Activated T-helper 9 cell treated with anti-CD3 and anti-CD28 coated beads, Interleukin-2, amount 50 U/mL, for 16 hours (primary cell): ENCODE data around the gene RAB3IL1.
"Not testable (repeated sequence)": the region's sequence is repeated elsewhere in the genome, so short reads cannot be mapped to it uniquely, and the experiment has no call there.

Experiments used
- DNase-seq: peaks from one replicate; pipeline ENCODE4 v3.0.0-alpha.2; 2020; ENCODE audit warnings: low read depth

RAB3IL1 gene, protein sequence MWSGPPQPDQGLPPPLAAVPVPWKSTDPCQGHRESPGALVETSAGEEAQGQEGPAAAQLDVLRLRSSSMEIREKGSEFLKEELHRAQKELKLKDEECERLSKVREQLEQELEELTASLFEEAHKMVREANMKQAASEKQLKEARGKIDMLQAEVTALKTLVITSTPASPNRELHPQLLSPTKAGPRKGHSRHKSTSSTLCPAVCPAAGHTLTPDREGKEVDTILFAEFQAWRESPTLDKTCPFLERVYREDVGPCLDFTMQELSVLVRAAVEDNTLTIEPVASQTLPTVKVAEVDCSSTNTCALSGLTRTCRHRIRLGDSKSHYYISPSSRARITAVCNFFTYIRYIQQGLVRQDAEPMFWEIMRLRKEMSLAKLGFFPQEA

DNA sequence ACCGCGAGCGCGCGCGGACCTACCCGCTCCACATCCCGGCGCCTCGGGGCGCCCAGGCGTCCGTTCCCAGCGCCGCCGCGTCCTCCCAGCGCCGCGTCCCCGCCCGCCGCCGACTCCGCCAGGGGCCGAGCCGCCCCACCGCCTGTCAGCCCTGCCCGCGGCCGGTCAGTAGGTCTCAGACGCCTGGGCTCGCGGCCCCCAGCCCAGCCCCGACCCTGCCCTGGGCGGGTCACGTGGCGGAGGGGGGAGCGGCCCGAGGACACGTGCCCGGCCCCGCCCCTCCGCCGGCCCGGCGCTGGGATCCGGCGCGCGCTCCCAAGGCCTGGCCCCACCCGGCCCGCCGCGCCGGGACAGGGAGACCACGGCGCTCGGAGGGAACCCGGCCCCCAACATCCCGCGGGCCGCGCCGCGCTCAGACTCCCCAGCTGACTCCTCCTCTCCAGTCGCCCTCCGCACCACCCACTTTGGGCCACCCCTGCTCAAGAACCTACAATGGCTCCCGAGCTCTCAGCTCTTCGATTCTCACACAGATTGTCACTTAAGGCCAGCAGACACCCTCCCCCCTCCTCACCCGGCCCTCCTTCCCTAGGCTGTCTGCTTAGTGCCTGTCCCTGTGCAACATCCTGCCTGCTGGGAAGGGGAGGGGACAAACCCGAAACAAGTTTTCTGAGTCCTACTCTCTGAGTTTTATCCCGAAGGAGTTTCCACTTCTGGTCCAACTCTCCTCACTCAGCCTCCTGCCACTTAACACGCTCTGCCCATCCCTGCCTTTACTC lies at the start of gene RAB3IL1:
Gene RAB3IL1, minus strand, starts transcription at position 233 of the 776 bp plus-strand sequence. Its CDS starts 199 bp downstream, at position 34.
- no peak for DNase-seq

DNA sequence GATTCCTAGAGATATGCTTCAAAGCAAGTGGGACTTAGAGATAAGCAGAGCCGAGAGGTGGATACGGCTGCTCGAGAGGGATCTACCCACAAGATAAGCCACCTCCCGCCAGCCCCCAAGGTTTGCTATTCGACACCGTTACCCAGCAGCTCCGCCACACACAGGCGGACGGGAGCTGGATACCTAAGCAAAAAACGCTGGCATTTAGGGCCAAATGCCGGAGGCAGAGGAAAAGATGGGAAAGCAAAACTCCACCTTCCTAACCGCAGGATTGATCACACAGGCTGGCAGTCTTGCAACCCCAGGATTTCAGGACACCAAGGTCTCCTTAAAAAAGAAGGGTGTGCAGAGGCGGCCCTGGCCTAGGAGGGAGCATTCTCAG lies 49.4 kb upstream of the RAB3IL1 start:
- no peak for DNase-seq

- DNase-seq, result not testable (repeated sequence)
Measured at GRCh38 chr11:61964666-61965271, 47.4 kb upstream of the RAB3IL1 start.

DNA sequence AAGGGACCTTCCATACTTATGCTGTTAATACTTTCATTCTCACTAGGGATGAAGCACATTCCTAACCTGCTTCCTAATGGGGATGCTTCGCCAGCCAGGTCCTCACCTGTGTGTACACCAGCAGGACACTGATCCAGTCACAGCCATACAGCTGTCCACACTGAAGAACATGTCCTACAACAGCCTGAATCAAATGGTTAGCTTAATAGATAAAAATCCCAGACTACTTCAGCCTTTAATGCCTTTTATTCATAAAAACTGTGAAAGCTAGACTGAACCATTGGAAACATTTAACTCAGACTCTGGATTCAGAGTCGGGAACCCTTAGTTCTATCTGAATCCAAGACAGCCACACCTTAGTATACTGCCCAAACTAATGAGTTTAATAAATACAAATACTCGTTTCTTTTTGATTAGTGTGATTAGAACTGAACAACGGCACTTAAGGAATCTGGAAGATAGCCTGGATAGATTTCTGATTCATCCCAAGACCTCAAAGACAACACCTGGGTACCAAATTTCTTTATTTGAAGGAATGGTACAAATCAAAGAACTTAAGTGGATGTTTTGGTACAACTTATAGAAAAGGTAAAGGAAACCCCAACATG lies 46.8 kb upstream of the RAB3IL1 start:
- DNase-seq, result no peak

DNA sequence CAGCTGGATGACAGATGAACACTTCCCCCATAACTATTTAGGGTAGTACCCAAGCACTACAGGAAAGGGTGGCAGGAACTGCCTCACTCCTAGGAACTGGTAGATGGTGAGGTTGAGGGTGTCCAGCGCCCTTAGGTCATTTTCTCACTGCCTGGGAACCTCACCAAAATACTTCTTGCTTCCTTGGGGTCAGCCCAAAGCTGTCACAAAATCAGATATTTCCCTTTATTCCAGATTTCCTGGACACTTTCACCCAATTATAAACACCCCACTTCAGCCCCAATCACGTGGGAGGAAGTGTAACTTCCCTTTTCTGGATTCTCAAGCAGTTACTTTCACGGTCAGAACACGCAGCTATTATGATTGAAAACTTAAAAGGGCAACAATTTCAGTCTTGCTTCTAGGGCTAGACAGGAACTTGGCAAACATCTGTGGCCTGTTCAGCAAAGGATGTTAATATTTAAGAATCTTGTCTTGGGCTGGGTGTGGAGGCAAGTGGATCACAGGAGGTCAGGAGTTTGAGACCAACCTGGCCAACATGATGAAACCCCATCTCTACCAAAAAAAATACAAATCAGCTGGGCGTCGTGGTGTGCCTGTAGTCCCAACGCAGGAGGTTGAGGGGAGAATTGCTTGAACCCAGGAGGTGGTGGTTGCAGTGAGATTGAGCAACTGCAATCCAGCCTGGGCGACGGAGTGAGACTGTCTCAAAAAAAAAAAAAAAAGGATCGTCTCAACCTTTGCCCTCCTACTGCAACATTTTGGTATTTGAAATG lies 46.1 kb upstream of the RAB3IL1 start:
- DNase-seq, result no peak

- no peak for DNase-seq
Measured at GRCh38 chr11:61963016-61963281, 45.6 kb upstream of the RAB3IL1 start.

- no peak for DNase-seq
Measured at GRCh38 chr11:61962213-61963015, 45.0 kb upstream of the RAB3IL1 start.

GRCh38 chr11:61961570-61962212 lies 44.3 kb upstream of the RAB3IL1 start:
- DNase-seq, result no peak

GRCh38 chr11:61960532-61960931 lies 43.2 kb upstream of the RAB3IL1 start:
- DNase-seq, result no peak

- DNase-seq, result no peak
Measured at GRCh38 chr11:61959678-61960077, 42.3 kb upstream of the RAB3IL1 start.

DNA sequence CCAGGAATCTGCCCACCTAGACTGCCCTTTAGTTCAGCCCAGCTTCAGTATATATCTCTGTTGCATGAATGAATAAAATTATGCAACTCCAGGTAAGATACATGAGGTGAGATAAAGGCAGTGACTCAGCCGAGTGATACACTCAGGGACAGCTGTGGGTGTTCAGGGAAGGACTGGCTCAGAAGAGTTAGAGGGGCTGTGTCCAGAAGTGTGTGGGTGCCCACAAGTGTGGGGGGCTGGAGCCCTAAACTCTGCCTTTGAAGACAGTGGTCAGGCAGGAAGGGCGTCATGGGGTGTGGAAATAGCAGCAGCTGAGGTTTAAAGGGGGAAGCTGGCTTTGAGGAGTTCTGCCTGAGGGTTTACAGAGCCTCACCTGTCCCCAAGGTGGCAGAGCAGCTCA lies 41.7 kb upstream of the RAB3IL1 start:
- no peak for DNase-seq

- no peak for DNase-seq
Measured at GRCh38 chr11:61958590-61958989, 41.2 kb upstream of the RAB3IL1 start.

DNA sequence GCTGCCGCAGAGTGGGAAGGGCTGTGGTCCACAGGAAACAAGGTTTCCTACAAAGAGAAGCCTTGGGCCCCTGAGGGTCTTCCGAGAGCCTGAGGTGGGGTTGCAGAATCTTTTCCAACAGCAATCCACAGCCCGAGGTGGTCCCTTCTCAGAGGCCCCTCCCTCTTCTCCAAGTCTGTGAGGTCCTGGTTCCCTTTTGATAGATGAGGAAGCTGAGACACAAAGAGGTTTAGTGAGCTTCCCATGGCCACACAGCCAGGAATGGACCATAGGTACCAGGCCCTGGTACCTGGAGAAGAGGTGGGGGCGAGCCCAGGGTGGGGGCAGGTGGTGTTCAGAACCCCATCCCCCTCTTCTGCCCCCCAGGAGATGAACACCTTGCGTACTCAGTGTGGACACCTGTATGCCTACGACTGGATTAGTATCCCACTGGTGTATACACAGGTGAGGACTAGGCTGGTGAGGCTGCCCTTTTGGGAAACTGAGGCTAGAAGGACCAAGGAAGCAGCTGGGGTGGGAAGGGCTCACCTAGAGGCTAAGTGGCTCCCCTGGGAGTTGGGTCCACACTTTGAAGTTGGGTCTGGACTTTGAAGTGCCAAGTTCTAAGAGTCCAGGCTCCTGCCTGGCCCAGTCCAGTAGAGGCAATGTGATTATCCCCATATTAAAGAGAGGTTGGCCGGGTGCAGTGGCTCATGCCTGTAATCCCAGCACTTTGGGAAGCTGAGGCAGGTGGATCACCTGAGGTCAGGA lies 39.8 kb upstream of the RAB3IL1 start:
- no peak for DNase-seq

- DNase-seq, result no peak
Measured at GRCh38 chr11:61956191-61957020, 39.0 kb upstream of the RAB3IL1 start.

- DNase-seq, result no peak
Measured at GRCh38 chr11:61955422-61956135, 38.2 kb upstream of the RAB3IL1 start.

DNA sequence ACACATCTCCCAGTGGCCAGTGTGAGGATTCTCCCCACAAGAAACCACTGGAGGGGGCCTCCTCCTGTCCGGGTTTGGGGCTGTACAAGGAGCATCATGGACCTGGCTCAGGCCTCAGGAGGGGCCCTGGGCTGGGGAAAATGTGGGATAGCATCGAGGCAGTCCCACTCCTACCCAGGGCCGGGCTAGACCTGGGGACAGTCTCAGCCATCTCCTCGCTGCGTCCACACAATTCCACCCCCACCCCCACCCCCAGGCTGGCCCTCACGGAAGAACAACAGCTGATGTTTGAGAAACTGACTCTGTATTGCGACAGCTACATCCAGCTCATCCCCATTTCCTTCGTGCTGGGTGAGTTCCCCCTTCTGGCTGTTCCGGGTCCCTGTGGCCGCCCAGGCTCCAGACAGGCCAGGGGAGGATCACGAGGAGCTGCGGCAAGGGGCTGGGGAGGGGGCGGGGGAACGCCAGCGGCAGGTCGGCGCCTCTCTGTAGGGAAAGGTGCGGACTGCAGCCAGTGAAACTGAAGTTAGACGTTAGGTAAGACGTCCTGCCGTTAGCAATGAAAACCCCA lies 37.6 kb upstream of the RAB3IL1 start:
- DNase-seq, result no peak

GRCh38 chr11:61954106-61954850 lies 36.9 kb upstream of the RAB3IL1 start:
- no peak for DNase-seq
